ENCODE measurements around the gene FMO1.

- TF ChIP-seq POLR2A (IDR thresholded peaks at IDR 0.05) (no peak), EP300 (IDR thresholded peaks at IDR 0.05) (no peak)
- TF ChIP-seq, protein P1, sequence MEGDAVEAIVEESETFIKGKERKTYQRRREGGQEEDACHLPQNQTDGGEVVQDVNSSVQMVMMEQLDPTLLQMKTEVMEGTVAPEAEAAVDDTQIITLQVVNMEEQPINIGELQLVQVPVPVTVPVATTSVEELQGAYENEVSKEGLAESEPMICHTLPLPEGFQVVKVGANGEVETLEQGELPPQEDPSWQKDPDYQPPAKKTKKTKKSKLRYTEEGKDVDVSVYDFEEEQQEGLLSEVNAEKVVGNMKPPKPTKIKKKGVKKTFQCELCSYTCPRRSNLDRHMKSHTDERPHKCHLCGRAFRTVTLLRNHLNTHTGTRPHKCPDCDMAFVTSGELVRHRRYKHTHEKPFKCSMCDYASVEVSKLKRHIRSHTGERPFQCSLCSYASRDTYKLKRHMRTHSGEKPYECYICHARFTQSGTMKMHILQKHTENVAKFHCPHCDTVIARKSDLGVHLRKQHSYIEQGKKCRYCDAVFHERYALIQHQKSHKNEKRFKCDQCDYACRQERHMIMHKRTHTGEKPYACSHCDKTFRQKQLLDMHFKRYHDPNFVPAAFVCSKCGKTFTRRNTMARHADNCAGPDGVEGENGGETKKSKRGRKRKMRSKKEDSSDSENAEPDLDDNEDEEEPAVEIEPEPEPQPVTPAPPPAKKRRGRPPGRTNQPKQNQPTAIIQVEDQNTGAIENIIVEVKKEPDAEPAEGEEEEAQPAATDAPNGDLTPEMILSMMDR (IDR thresholded peaks at IDR 0.05): no peak
Measured at GRCh38 chr1:171248302-171248701, at the start of gene FMO1.

Measured in ovary (tissue), 3 donors.